H9 (cell line): ENCODE data around the gene UFC1. TPM values are rescaled to one million over a fixed set of nuclear protein-coding genes. Genes with fewer than 3 reads are reported as not detected.

ENCODE experiments used
- DNase-seq: peaks from one replicate; pipeline ENCODE4 v3.0.0-alpha.2; 2017
- H2AFZ ChIP-seq: one replicate; pipeline ENCODE4 v1.6.1; 2013; ENCODE audit warnings: mild to moderate bottlenecking, low read length, control low read depth, moderate library complexity
- H2AK5ac ChIP-seq: 2 replicates; pipeline ENCODE4 v1.6.1; 2013; ENCODE audit warnings: low read length, control low read depth, mixed read lengths; ENCODE audit not compliant: insufficient read length
- H2BK120ac ChIP-seq: one replicate; pipeline ENCODE4 v1.6.1; 2013; ENCODE audit warnings: low read depth, mild to moderate bottlenecking, low read length, control low read depth, inconsistent platforms; ENCODE audit not compliant: poor library complexity, severe bottlenecking
- H2BK12ac ChIP-seq: 2 replicates; pipeline ENCODE4 v1.6.1; 2013; ENCODE audit warnings: low read length, control low read depth, mixed read lengths, low read depth; ENCODE audit not compliant: insufficient read length
- H2BK15ac ChIP-seq: 2 replicates; pipeline ENCODE4 v1.6.1; 2013; ENCODE audit warnings: low read depth, low read length, control low read depth
- H2BK20ac ChIP-seq: one replicate; pipeline ENCODE4 v1.6.1; 2013; ENCODE audit warnings: low read depth, mild to moderate bottlenecking, low read length, control low read depth, inconsistent platforms; ENCODE audit not compliant: poor library complexity, severe bottlenecking
- H2BK5ac ChIP-seq: 2 replicates; pipeline ENCODE4 v1.6.1; 2013; ENCODE audit warnings: low read length, control low read depth, mixed read lengths; ENCODE audit not compliant: insufficient read length
- H3K14ac ChIP-seq: 2 replicates; pipeline ENCODE4 v1.6.1; 2013; ENCODE audit warnings: low read length, control low read depth; ENCODE audit not compliant: insufficient read depth
- H3K18ac ChIP-seq: 2 replicates; pipeline ENCODE4 v1.6.1; 2013; ENCODE audit warnings: low read depth, mild to moderate bottlenecking, mixed read lengths, low read length, control low read depth; ENCODE audit not compliant: insufficient read length
- H3K23ac ChIP-seq: 2 replicates; pipeline ENCODE4 v1.6.1; 2013; ENCODE audit warnings: low read length, control low read depth, mixed read lengths, low read depth; ENCODE audit not compliant: insufficient read length
- H3K23me2 ChIP-seq: 2 replicates; pipeline ENCODE4 v1.6.1; 2013; ENCODE audit warnings: low read depth, mild to moderate bottlenecking, mixed read lengths, low read length, control low read depth; ENCODE audit not compliant: insufficient read length, poor library complexity, severe bottlenecking
- H3K27ac ChIP-seq: 2 replicates; pipeline ENCODE4 v1.5.1; 2013; ENCODE audit warnings: low read length, control low read depth, mixed read lengths, low read depth; ENCODE audit not compliant: insufficient read length
- H3K27me3 ChIP-seq: 2 replicates; pipeline ENCODE4 v1.6.1; 2013; ENCODE audit warnings: low read length, control low read depth, inconsistent platforms; ENCODE audit not compliant: insufficient read depth
- H3K4ac ChIP-seq: 2 replicates; pipeline ENCODE4 v1.6.1; 2013; ENCODE audit warnings: low read depth, mild to moderate bottlenecking, control low read depth, inconsistent platforms, low read length, moderate library complexity
- H3K4me1 ChIP-seq: 2 replicates; pipeline ENCODE4 v1.6.1; 2013; ENCODE audit warnings: low read length, control low read depth, inconsistent platforms; ENCODE audit not compliant: insufficient read depth
- H3K4me2 ChIP-seq: 2 replicates; pipeline ENCODE4 v1.6.1; 2013; ENCODE audit warnings: low read length, control low read depth, mixed read lengths; ENCODE audit not compliant: insufficient read length, insufficient read depth
- H3K56ac ChIP-seq: 2 replicates; pipeline ENCODE4 v1.6.1; 2013; ENCODE audit warnings: low read depth, mild to moderate bottlenecking, mixed read lengths, low read length, control low read depth; ENCODE audit not compliant: insufficient read length
- H3K79me1 ChIP-seq: 2 replicates; pipeline ENCODE4 v1.6.1; 2013; ENCODE audit warnings: low read depth, mild to moderate bottlenecking, moderate library complexity, low read length, control low read depth, inconsistent platforms; ENCODE audit not compliant: insufficient read depth, poor library complexity, severe bottlenecking
- H3K79me2 ChIP-seq: 2 replicates; pipeline ENCODE4 v1.6.1; 2013; ENCODE audit warnings: low read length, control low read depth, inconsistent platforms; ENCODE audit not compliant: insufficient read depth
- H3K9ac ChIP-seq: 2 replicates; pipeline ENCODE4 v1.6.1; 2013; ENCODE audit warnings: low read length, control low read depth, mixed read lengths; ENCODE audit not compliant: insufficient read length; ENCODE audit errors: extremely low read depth
- H3K9me3 ChIP-seq: one replicate; pipeline ENCODE4 v1.6.1; 2013; ENCODE audit warnings: low read depth, low read length, inconsistent platforms; ENCODE audit not compliant: control insufficient read depth
- H3T11ph ChIP-seq: one replicate; pipeline ENCODE4 v1.6.1; 2013; ENCODE audit warnings: mild to moderate bottlenecking, low read length, control low read depth, inconsistent platforms
- H4K20me1 ChIP-seq: one replicate; pipeline ENCODE4 v1.6.1; 2013; ENCODE audit not compliant: control insufficient read depth, insufficient read length, insufficient read depth
- H4K5ac ChIP-seq: 2 replicates; pipeline ENCODE4 v1.6.1; 2013; ENCODE audit warnings: low read depth, mild to moderate bottlenecking, mixed read lengths, low read length, control low read depth; ENCODE audit not compliant: insufficient read length
- H4K8ac ChIP-seq: replicated peaks from 2 replicates; pipeline ENCODE4 v1.6.1; 2013; ENCODE audit warnings: low read length, control low read depth, mixed read lengths, low read depth; ENCODE audit not compliant: insufficient read length
- H4K91ac ChIP-seq: 2 replicates; pipeline ENCODE4 v1.6.1; 2013; ENCODE audit warnings: low read depth, mild to moderate bottlenecking, moderate library complexity, mixed read lengths, low read length, control low read depth; ENCODE audit not compliant: insufficient read length
- H3K27ac Mint-ChIP-seq, 3 experiments: 2 replicates in 2 of 3; 3 replicates in 1 of 3; pipeline ENCODE4 v1.8.0; 2020 to 2021; ENCODE audit warnings: mixed read lengths in 3 of 3, mild to moderate bottlenecking in 1 of 3, moderate library complexity in 1 of 3
- H3K27me3 Mint-ChIP-seq: 2 replicates; pipeline ENCODE4 v1.8.0; 2021; ENCODE audit warnings: low read depth, mild to moderate bottlenecking, moderate library complexity, mixed read lengths
- H3K36me3 Mint-ChIP-seq, 3 experiments: 2 replicates in 2 of 3; 3 replicates in 1 of 3; pipeline ENCODE4 v1.8.0; 2020 to 2021; ENCODE audit warnings: low read depth in 3 of 3, mixed read lengths in 3 of 3; ENCODE audit not compliant: insufficient read depth in 1 of 3
- H3K4me1 Mint-ChIP-seq, 2 experiments: 2 replicates each; pipeline ENCODE4 v1.8.0; 2020; ENCODE audit warnings: mixed read lengths in 2 of 2
- H3K4me3 Mint-ChIP-seq, 2 experiments: 2 replicates in 1 of 2; 3 replicates in 1 of 2; pipeline ENCODE4 v1.8.0; 2020 to 2021; ENCODE audit warnings: mild to moderate bottlenecking in 2 of 2, mixed read lengths in 2 of 2, moderate library complexity in 1 of 2
- H3K9me3 Mint-ChIP-seq, 2 experiments: 2 replicates in 1 of 2; 3 replicates in 1 of 2; pipeline ENCODE4 v1.8.0; 2020; ENCODE audit warnings: mild to moderate bottlenecking in 2 of 2, mixed read lengths in 2 of 2, moderate library complexity in 1 of 2
- CTCF ChIP-seq: fragments of 200-600 bp; sonication (generic); conservative IDR thresholded peaks from 3 replicates; pipeline ENCODE4 v1.8.0; 2021; ENCODE audit warnings: antibody characterized with exemption, mild to moderate bottlenecking
- WGBS: extraction: QIAGEN DNeasy Blood & Tissue Kit; methylation state at CpG from one replicate; pipeline ENCODE4 v1.1.7; 2013; ENCODE audit warnings: missing lambda C conversion rate, low lambda C conversion rate, mixed read lengths; ENCODE audit not compliant: insufficient read length; ENCODE audit errors: extremely low coverage; 5-methylcytosine and 5-hydroxymethylcytosine counted together
- total RNA-seq: library from RNA; stranded (reverse); gene quantifications from 2 replicates; pipeline ENCODE4 v1.2.1, GENCODE V29; 2021

Gene UFC1
- total RNA-seq, 1 experiment from 2014 or later: 93.4 TPM

GRCh38 chr1:161145832-161146231 lies 7.9 kb upstream of the UFC1 start:
- no peaks in the 10 kb centered on the region for H3K79me1 ChIP-seq
- DNase-seq: no peak
- H2BK5ac ChIP-seq: no peak overlapping the region
- no peak overlapping the region for H3K56ac ChIP-seq
- Mint-ChIP-seq H3K36me3 (no peaks in the 10 kb centered on the region; a peak in 1 of 7 replicates), H3K4me3 (no peak overlapping the region), H3K27me3 (no peaks in the 10 kb centered on the region; the same call in 1 of the 2 replicates), H3K27ac (no peak overlapping the region), H3K4me1 (0 out of 4 replicates have a peak, but pooled peaks cover 0 to 3% of the 10 kb centered on the region in 2 experiments), H3K9me3 (no peaks in the 10 kb centered on the region)
- H3K9me3 ChIP-seq: no peaks in the 10 kb centered on the region
- H2BK120ac ChIP-seq: no peak overlapping the region
- H4K5ac ChIP-seq: no peak overlapping the region
- H2AFZ ChIP-seq: no peak overlapping the region
- no peak overlapping the region for H4K8ac ChIP-seq
- H3T11ph ChIP-seq: no peak overlapping the region
- no peak overlapping the region for H2BK15ac ChIP-seq
- no peak overlapping the region for H2AK5ac ChIP-seq
- H3K14ac ChIP-seq: no peak overlapping the region
- H2BK12ac ChIP-seq: no peak overlapping the region
- H3K18ac ChIP-seq: no peak overlapping the region
- no peak overlapping the region for H2BK20ac ChIP-seq
- no peaks in the 10 kb centered on the region for H4K20me1 ChIP-seq
- H3K79me2 ChIP-seq: no peaks in the 10 kb centered on the region
- no peaks in the 10 kb centered on the region for H3K27me3 ChIP-seq
- H3K23me2 ChIP-seq: no peaks in the 10 kb centered on the region
- no peak for TF ChIP-seq CTCF
- H3K4ac ChIP-seq: no peak overlapping the region
- no peak overlapping the region for H3K9ac ChIP-seq
- no peak overlapping the region for H3K4me2 ChIP-seq
- no peak overlapping the region for H3K23ac ChIP-seq
- WGBS: no CpG with 5 or more reads among the region's 3 CpGs
- no peak overlapping the region for H4K91ac ChIP-seq
- no peak overlapping the region for H3K27ac ChIP-seq
- H3K4me1 ChIP-seq: no peaks in the 10 kb centered on the region
